Calu3 (cell line): ENCODE data around the gene CD276. TPM values are rescaled to one million over a fixed set of nuclear protein-coding genes. Genes with fewer than 3 reads are reported as not detected.

Experiments used
- BruUV-seq: library from RNA; stranded (reverse); fragments of 400-500 nt; replicated peaks from 2 replicates; lab custom pipeline; 2021; lab: Mats Ljungman, UMichigan
- CTCF ChIA-PET: fragments of 300-600 bp; sonication (Branson Sonifier 250); formaldehyde crosslinking; loops from one replicate; lab custom pipeline; 2022; ENCODE audit warnings: antibody characterized with exemption; lab: Charles Lee
- DNase-seq: peaks from one replicate; pipeline ENCODE4 v3.0.0; 2022
- H3K27ac Mint-ChIP-seq: one replicate; pipeline ENCODE4 v1.8.0; 2022; ENCODE audit warnings: mixed read lengths; ENCODE audit not compliant: unreplicated experiment
- H3K27me3 Mint-ChIP-seq: one replicate; pipeline ENCODE4 v1.8.0; 2022; ENCODE audit warnings: mixed read lengths; ENCODE audit not compliant: unreplicated experiment
- H3K36me3 Mint-ChIP-seq: one replicate; pipeline ENCODE4 v1.8.0; 2022; ENCODE audit warnings: mild to moderate bottlenecking, moderate library complexity, mixed read lengths; ENCODE audit not compliant: insufficient read depth, unreplicated experiment
- H3K4me1 Mint-ChIP-seq: one replicate; pipeline ENCODE4 v1.8.0; 2022; ENCODE audit warnings: mild to moderate bottlenecking, low read depth, mixed read lengths; ENCODE audit not compliant: unreplicated experiment
- H3K4me3 Mint-ChIP-seq: one replicate; pipeline ENCODE4 v1.8.0; 2022; ENCODE audit warnings: mild to moderate bottlenecking, low read depth, moderate library complexity, mixed read lengths; ENCODE audit not compliant: unreplicated experiment
- H3K9me3 Mint-ChIP-seq: one replicate; pipeline ENCODE4 v1.8.0; 2022; ENCODE audit warnings: low read depth, mixed read lengths; ENCODE audit not compliant: unreplicated experiment
- intact Hi-C: fragments of 100-400 bp; cut with micrococcal nuclease; formaldehyde crosslinking; loops from one replicate; pipeline ENCODE4 v1.10.0; 2022; ENCODE audit not compliant: unreplicated experiment
- total RNA-seq: library from RNA; stranded (reverse); gene quantifications from 2 replicates; pipeline ENCODE4 v1.2.3, GENCODE V29; 2022
- TF ChIP-seq, protein P1 (sequence below): fragments of 200-600 bp; IDR thresholded peaks from one replicate; pipeline ENCODE4 v1.8.0; 2022; ENCODE audit warnings: antibody characterized with exemption; ENCODE audit not compliant: unreplicated experiment

Gene CD276
- total RNA-seq, 1 experiment from 2014 or later, result 84.6 TPM

- H3K4me1 Mint-ChIP-seq, result no peaks in the 10 kb centered on the region
- H3K36me3 Mint-ChIP-seq, result no peaks in the 10 kb centered on the region
- H3K27ac Mint-ChIP-seq, result no peak overlapping the region
- CTCF ChIA-PET, result no interaction called here
- TF ChIP-seq, protein P1, sequence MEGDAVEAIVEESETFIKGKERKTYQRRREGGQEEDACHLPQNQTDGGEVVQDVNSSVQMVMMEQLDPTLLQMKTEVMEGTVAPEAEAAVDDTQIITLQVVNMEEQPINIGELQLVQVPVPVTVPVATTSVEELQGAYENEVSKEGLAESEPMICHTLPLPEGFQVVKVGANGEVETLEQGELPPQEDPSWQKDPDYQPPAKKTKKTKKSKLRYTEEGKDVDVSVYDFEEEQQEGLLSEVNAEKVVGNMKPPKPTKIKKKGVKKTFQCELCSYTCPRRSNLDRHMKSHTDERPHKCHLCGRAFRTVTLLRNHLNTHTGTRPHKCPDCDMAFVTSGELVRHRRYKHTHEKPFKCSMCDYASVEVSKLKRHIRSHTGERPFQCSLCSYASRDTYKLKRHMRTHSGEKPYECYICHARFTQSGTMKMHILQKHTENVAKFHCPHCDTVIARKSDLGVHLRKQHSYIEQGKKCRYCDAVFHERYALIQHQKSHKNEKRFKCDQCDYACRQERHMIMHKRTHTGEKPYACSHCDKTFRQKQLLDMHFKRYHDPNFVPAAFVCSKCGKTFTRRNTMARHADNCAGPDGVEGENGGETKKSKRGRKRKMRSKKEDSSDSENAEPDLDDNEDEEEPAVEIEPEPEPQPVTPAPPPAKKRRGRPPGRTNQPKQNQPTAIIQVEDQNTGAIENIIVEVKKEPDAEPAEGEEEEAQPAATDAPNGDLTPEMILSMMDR, result no peak
- intact Hi-C loops, result no loop called here
- no peak overlapping the region for H3K4me3 Mint-ChIP-seq
- no TSS peak for BruUV-seq
- H3K27me3 Mint-ChIP-seq, result peaks cover 40% of the 10 kb centered on the region
- H3K9me3 Mint-ChIP-seq, result no peaks in the 10 kb centered on the region
- no peak for DNase-seq
These were observed 79.7 kb downstream of the CD276 start for GRCh38 chr15:73763931-73764330.

Other genes starting within 250 kb of the CD276 start
- not detected in 2 replicates for gene REC114, start 241.2 kb upstream of the CD276 start, total RNA-seq
- 190 TPM in 2 replicates for gene NPTN, start 51.0 kb upstream of the CD276 start, total RNA-seq
- not detected in 2 replicates for gene INSYN1, start 69.0 kb downstream of the CD276 start, total RNA-seq
- not detected in 2 replicates for gene TBC1D21, start 189.2 kb downstream of the CD276 start, total RNA-seq
- 2.1 and 2.2 TPM in 2 replicates for gene LOXL1, start 242.1 kb downstream of the CD276 start, total RNA-seq